ENCODE results near the gene ASCL4. TPM values are rescaled to one million over a fixed set of nuclear protein-coding genes. Genes with fewer than 3 reads are reported as not detected.

Gene ASCL4
- total RNA-seq, 4 donors from 2014 or later = 0.21 to 0.42 TPM; not detected in 2

- TF ChIP-seq EP300 (IDR thresholded peaks at IDR 0.05) (no peak), POLR2A (IDR thresholded peaks at IDR 0.05) (no peak), CTCF (IDR thresholded peaks at IDR 0.05) (no peak), POLR2AphosphoS5 (IDR thresholded peaks at IDR 0.05) (no peak)
- H3K27me3 ChIP-seq = no peaks in the 10 kb centered on the region
- no peak overlapping the region for H3K4me3 ChIP-seq
- DNase-seq (ENCODE audit: low spot score in 2 of 2) = no peak
- H3K9me3 ChIP-seq = no peaks in the 10 kb centered on the region
- no peaks in the 10 kb centered on the region for H3K36me3 ChIP-seq
- H3K27ac ChIP-seq = no peak overlapping the region
- no peaks in the 10 kb centered on the region for H3K4me1 ChIP-seq
- WGBS = 86% methylated on average over 1 of the region's 1 CpG
Measured at GRCh38 chr12:107765316-107765715, 9.2 kb upstream of the ASCL4 start.

GRCh38 chr12:107767466-107767865 is 7.0 kb upstream of the ASCL4 start:
- no peak for TF ChIP-seq EP300 (IDR thresholded peaks at IDR 0.05)
- no peak for TF ChIP-seq POLR2A (IDR thresholded peaks at IDR 0.05)
- no peak for TF ChIP-seq CTCF (IDR thresholded peaks at IDR 0.05)
- no peak for TF ChIP-seq POLR2AphosphoS5 (IDR thresholded peaks at IDR 0.05)
- no peaks in the 10 kb centered on the region for H3K9me3 ChIP-seq
- no peak for DNase-seq (ENCODE audit: low spot score in 2 of 2)
- H3K36me3 ChIP-seq = no peaks in the 10 kb centered on the region
- 79% methylated on average over 5 of the region's 5 CpGs for WGBS
- peaks cover 6% of the 10 kb centered on the region for H3K27me3 ChIP-seq
- H3K4me3 ChIP-seq = no peak overlapping the region
- no peak overlapping the region for H3K27ac ChIP-seq
- no peaks in the 10 kb centered on the region for H3K4me1 ChIP-seq

- TF ChIP-seq CTCF (IDR thresholded peaks at IDR 0.05) = peak in 1 of 2 donors; percentile 5
- TF ChIP-seq POLR2A (IDR thresholded peaks at IDR 0.05) = no peak
- no peaks in the 10 kb centered on the region for H3K36me3 ChIP-seq
- no peak for DNase-seq (ENCODE audit: low spot score in 2 of 2)
- peaks cover 57% of the 10 kb centered on the region for H3K27me3 ChIP-seq
- 3% methylated on average over 24 of the region's 66 CpGs for WGBS
- no peaks in the 10 kb centered on the region for H3K9me3 ChIP-seq
- peak overlapping the region; percentile 43 for H3K4me3 ChIP-seq
- peaks cover 23% of the 10 kb centered on the region for H3K4me1 ChIP-seq
- no peak overlapping the region for H3K27ac ChIP-seq
Measured at GRCh38 chr12:107775093-107775721, 703 bp downstream of the ASCL4 start.

- H3K4me3 ChIP-seq = no peak overlapping the region
Measured at GRCh38 chr12:107776171-107776570, 1.7 kb downstream of the ASCL4 start.

More at GRCh38 chr12:107776171-107776570, 1.7 kb downstream of the ASCL4 start:
- WGBS = 34% methylated on average over 6 of the region's 6 CpGs
- TF ChIP-seq CTCF (IDR thresholded peaks at IDR 0.05) = no peak
- no peak for TF ChIP-seq POLR2A (IDR thresholded peaks at IDR 0.05)
- no peak for TF ChIP-seq POLR2AphosphoS5 (IDR thresholded peaks at IDR 0.05)
- peaks cover 55% of the 10 kb centered on the region for H3K27me3 ChIP-seq
- no peak for DNase-seq (ENCODE audit: low spot score in 2 of 2)
- peaks cover 23% of the 10 kb centered on the region for H3K4me1 ChIP-seq
- no peaks in the 10 kb centered on the region for H3K36me3 ChIP-seq
- no peaks in the 10 kb centered on the region for H3K9me3 ChIP-seq
- H3K27ac ChIP-seq = no peak overlapping the region
